AG04450 (cell line): ENCODE data around the gene GAN. TPM values are rescaled to one million over a fixed set of nuclear protein-coding genes. Genes with fewer than 3 reads are reported as not detected.
"Not testable (repeated sequence)": the region's sequence is repeated elsewhere in the genome, so short reads cannot be mapped to it uniquely, and the experiment has no call there.

ENCODE experiments used
- CTCF ChIA-PET: fragments of 300-600, 350-600 bp; formaldehyde crosslinking; extraction: SDS; loops from one replicate; lab custom pipeline; 2022; ENCODE audit warnings: antibody characterized with exemption, inconsistent platforms; lab: Charles Lee
- POLR2A ChIA-PET: fragments of 350-600 bp; formaldehyde crosslinking; extraction: SDS; loops from one replicate; lab custom pipeline; 2021; ENCODE audit warnings: antibody characterized with exemption, inconsistent platforms; lab: Yijun Ruan, JAX
- DNase-seq: peaks from one replicate; pipeline ENCODE4 v3.0.0-alpha.2; 2011; ENCODE audit warnings: low read depth, low spot score
- H3K27ac ChIP-seq: one replicate; pipeline ENCODE4 v1.5.1; 2012; ENCODE audit warnings: low read depth, low read length, control low read depth
- H3K27me3 ChIP-seq: one replicate; pipeline ENCODE4 v1.6.0; 2012; ENCODE audit warnings: low read length; ENCODE audit not compliant: control insufficient read depth, insufficient read depth
- H3K4me3 ChIP-seq: 2 replicates; pipeline ENCODE4 v1.5.1; 2011; ENCODE audit warnings: mild to moderate bottlenecking, low read depth, low read length, control low read depth
- H3K9me3 ChIP-seq: 2 replicates; pipeline ENCODE4 v1.5.1; 2012; ENCODE audit warnings: low read length; ENCODE audit not compliant: control insufficient read depth, insufficient read depth
- polyA plus RNA-seq: library from polyadenylated mRNA; depleted of rRNA; stranded (reverse); fragments of >200 nt; gene quantifications from 2 replicates; pipeline ENCODE4 v1.2.3, GENCODE V29; 2011
- TF ChIP-seq, protein P1 (sequence below): IDR thresholded peaks from 2 replicates; pipeline ENCODE4 v1.5.1; 2011; ENCODE audit warnings: low read depth, low read length, control low read depth, inconsistent platforms

GAN gene
- polyA plus RNA-seq, 1 experiment, result 4.3 TPM

DNA sequence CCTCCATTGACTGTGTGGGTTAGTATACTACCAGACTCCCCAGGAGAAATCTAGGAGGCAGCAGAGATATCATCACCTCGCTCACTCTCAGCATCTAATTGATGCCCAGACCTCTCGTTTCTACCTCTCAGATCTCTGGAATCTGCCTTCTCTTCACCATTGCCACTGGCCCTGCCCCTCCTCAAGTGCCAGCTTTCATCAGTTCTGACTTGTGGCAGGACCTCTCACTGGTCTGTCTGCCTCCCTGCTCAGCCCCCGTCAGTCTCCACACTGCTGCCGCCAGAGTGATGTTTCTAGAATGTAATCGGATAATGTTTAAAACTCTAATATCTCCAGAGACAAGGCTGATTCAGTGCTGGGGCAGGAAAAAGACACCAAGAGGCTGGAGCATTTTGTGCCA lies 15.2 kb downstream of the GAN start:
- no peaks in the 10 kb centered on the region for H3K9me3 ChIP-seq
- CTCF ChIA-PET, result no interaction called here
- TF ChIP-seq, protein P1, sequence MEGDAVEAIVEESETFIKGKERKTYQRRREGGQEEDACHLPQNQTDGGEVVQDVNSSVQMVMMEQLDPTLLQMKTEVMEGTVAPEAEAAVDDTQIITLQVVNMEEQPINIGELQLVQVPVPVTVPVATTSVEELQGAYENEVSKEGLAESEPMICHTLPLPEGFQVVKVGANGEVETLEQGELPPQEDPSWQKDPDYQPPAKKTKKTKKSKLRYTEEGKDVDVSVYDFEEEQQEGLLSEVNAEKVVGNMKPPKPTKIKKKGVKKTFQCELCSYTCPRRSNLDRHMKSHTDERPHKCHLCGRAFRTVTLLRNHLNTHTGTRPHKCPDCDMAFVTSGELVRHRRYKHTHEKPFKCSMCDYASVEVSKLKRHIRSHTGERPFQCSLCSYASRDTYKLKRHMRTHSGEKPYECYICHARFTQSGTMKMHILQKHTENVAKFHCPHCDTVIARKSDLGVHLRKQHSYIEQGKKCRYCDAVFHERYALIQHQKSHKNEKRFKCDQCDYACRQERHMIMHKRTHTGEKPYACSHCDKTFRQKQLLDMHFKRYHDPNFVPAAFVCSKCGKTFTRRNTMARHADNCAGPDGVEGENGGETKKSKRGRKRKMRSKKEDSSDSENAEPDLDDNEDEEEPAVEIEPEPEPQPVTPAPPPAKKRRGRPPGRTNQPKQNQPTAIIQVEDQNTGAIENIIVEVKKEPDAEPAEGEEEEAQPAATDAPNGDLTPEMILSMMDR, result no peak
- POLR2A ChIA-PET, result no interaction called here
- no peaks in the 10 kb centered on the region for H3K27me3 ChIP-seq
- H3K4me3 ChIP-seq, result no peak overlapping the region
- no peak for DNase-seq
- H3K27ac ChIP-seq, result no peak overlapping the region

DNA sequence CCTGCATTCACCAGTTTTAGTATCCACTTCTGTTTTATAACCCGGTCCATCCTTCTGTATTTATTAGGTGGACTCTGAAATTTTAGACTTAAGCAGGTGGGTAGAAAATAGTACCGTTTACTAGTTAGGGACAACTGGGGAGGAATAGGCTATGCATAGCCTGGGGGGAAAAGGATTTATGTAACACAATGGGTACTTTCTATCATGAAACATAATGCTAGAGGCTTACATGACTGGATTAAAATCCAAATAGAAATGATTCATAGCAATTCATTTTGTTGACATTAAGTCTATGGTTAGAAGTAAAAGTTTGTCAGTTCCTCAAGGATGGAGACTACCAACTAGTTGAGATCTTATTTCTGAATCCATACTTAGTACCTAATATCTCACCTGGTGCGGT lies 18.6 kb downstream of the GAN start:
- POLR2A ChIA-PET, result no interaction called here
- Histone ChIP-seq H3K4me3 (no peak overlapping the region), H3K27ac (no peak overlapping the region), H3K27me3 (no peaks in the 10 kb centered on the region), H3K9me3 (no peaks in the 10 kb centered on the region)
- CTCF ChIA-PET, result no interaction called here
- TF ChIP-seq, protein P1, result no peak
- DNase-seq, result no peak

DNA sequence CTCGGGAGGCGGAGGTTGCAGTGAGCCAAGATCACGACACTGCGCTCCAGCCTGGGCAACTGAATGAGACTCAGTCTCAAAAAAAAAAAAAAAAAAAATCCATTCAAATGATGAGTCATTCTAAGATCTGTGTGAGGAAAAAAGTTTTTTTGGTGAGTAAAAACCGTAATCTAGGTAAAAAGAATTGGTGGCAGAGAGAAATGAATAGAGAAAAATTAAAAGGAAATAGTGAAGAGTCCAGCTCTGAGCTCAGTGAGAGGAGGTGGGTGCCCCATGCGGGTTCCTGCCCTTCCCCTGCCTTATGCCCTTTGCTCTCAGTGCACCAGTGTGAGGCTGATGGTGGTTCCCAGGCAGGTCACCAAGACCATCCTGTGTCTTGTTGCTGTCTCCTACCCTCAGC lies 20.9 kb downstream of the GAN start:
- no peak for DNase-seq
- CTCF ChIA-PET, result no interaction called here

DNA sequence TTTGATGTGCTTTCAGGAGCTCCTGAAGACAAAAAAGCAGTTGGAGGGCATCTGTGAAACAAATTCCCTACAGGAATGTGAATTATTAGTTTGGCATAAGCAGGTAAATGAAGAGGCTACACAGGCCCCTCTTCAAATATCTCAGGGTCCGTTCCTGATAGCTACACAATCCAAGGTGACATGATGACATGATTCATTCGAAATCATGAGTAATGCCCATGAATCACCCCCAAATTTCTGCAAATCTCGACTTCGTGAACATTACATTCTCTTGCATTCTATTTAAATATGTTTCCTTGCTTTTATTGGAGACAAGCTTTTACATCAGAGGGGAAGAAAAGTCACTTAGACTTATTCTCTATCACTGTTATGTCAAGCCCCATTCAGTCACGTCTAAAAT lies 22.3 kb downstream of the GAN start:
- CTCF ChIA-PET, result no interaction called here
- Histone ChIP-seq H3K27me3 (no peaks in the 10 kb centered on the region), H3K9me3 (no peaks in the 10 kb centered on the region), H3K27ac (no peak overlapping the region), H3K4me3 (no peak overlapping the region)
- TF ChIP-seq, protein P1, result no peak
- POLR2A ChIA-PET, result no interaction called here
- DNase-seq, result no peak

More for the DNA sequence above, 20.9 kb downstream of the GAN start:
- H3K27me3 ChIP-seq, result no peaks in the 10 kb centered on the region
- H3K4me3 ChIP-seq, result no peak overlapping the region
- POLR2A ChIA-PET, result interaction anchor here (0.7 kb wide), 1 partner anchor 1279 kb away, joined by 4 read pairs; no protein-coding TSS in a partner anchor
- TF ChIP-seq, protein P1, result no peak
- H3K27ac ChIP-seq, result no peak overlapping the region
- H3K9me3 ChIP-seq, result no peaks in the 10 kb centered on the region

DNA sequence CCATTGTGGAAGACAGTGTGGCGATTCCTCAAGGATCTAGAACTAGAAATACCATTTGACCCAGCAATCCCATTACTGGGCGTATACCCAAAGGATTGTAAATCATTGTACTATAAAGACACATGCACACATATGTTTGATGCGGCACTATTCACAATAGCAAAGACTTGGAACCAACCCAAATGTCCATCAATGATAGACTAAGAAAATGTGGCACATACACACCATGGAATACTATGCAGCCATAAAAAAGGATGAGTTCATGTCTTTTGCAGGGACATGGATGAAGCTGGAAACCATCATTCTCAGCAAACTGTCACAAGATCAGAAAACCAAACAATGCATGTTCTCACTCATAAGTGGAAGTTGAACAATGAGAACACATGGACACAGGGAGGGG lies 30.4 kb downstream of the GAN start:
- DNase-seq, H3K9me3 ChIP-seq, H3K4me3 ChIP-seq, H3K27ac ChIP-seq, H3K27me3 ChIP-seq, POLR2A ChIA-PET: not testable (repeated sequence)
- CTCF ChIA-PET, result interaction anchor here (0.9 kb wide), 1 partner anchor 20 kb away, joined by 3 read pairs; no protein-coding TSS in a partner anchor

DNA sequence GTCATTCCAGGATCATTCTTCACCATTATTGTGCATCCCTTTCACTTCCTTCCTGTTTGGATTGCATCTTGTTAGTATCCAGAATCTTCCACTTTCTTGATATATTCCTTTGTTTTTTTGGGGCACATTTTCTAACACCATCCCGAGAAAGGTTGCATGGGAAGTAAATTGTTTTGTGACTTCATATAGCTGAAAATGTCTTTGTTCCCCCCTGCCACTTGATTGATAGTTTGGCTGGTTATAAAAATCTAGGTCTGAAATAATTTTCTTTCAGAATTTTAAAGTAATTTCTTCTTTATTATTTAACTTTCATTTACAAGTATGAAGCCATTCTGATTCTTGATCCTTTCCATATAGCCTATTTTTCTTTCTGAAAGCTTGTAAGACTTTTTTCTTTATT lies 32.7 kb downstream of the GAN start:
- TF ChIP-seq, protein P1, result no peak
- ChIA-PET CTCF (no interaction called here), POLR2A (no interaction called here)
- Histone ChIP-seq H3K4me3 (no peak overlapping the region), H3K27ac (no peak overlapping the region), H3K9me3 (peaks cover 7% of the 10 kb centered on the region), H3K27me3 (no peaks in the 10 kb centered on the region)
- DNase-seq, result no peak
